ENCODE results near the gene ENG.

DNA sequence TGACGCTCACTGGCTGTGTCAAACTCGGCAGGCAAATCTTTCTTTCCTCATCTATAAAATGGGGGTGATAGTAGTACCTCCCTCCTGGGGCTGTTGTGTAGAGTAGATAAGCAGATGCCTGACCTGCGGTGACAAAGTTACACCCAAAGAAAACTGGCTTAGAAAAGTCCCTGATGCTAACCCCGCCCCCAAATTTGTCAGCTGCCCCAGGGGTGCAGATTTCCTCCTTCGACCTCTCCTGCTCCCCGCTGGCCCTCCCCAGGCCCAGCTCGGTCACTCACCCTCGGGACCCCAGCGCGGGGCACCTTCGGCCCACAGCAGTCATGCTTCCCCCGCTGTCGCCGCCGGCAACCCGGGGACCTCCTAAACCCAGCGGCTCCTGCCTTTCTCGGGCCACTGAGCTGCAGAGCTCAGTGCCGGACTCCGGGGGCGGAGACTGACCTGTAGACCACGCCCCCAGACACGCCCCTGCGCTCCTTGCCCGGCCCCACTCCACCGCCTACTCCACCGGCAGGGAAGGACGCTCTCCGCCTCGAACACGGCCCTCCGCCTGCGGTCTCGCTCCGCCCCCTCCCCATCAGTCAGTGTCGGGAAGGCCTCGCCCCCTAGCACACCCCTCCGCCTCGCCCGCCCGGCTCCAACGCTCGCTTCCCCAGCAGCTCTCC lies 83.4 kb downstream of the ENG start:
- TF ChIP-seq ZNF274 (IDR thresholded peaks at IDR 0.05; ENCODE audit: low read depth, low read length) (no peak), YY1 (IDR thresholded peaks at IDR 0.05; ENCODE audit: insufficient read depth, insufficient read length) (no peak)
